Suprapubic skin (tissue), 4 donors: Measurements from ENCODE around the gene GNA14. TPM values are rescaled to one million over a fixed set of nuclear protein-coding genes. Genes with fewer than 3 reads are reported as not detected.

Source experiments
- DNase-seq, 2 donors: peaks; one replicate each; pipeline ENCODE4 v3.0.0-alpha.2; 2019; ENCODE audit warnings: low spot score in 2 of 2
- H3K27ac ChIP-seq: fragments of 200-600 bp; sonication (generic); one replicate; pipeline ENCODE4 v1.5.1; 2019
- H3K27me3 ChIP-seq: fragments of 200-600 bp; sonication (generic); one replicate; pipeline ENCODE4 v1.5.1; 2019
- H3K36me3 ChIP-seq: fragments of 200-600 bp; sonication (generic); one replicate; pipeline ENCODE4 v1.5.1; 2019
- H3K4me1 ChIP-seq: fragments of 200-600 bp; sonication (generic); one replicate; pipeline ENCODE4 v1.5.1; 2019
- H3K4me3 ChIP-seq: fragments of 200-600 bp; sonication (generic); one replicate; pipeline ENCODE4 v1.5.1; 2019; ENCODE audit warnings: mild to moderate bottlenecking
- H3K9me3 ChIP-seq: fragments of 200-600 bp; sonication (generic); one replicate; pipeline ENCODE4 v1.5.1; 2019
- EP300 ChIP-seq: sonication (generic); formaldehyde crosslinking; IDR thresholded peaks from one replicate; pipeline ENCODE4 v1.6.1; 2017; ENCODE audit warnings: antibody characterized with exemption
- POLR2A ChIP-seq, 2 donors: fragments of 450-650 bp; IDR thresholded peaks; one replicate each; pipeline ENCODE4 v1.6.1; 2017; ENCODE audit warnings: antibody characterized with exemption in 2 of 2, mild to moderate bottlenecking in 2 of 2, moderate library complexity in 2 of 2
- POLR2AphosphoS5 ChIP-seq, 3 donors: sonication (generic); formaldehyde crosslinking; IDR thresholded peaks; one replicate each; pipeline ENCODE4 v1.6.1; 2017; ENCODE audit warnings: antibody characterized with exemption in 3 of 3
- WGBS: methylation state at CpG from one replicate; pipeline ENCODE4 v1.1.5; 2018; 5-methylcytosine and 5-hydroxymethylcytosine counted together
- total RNA-seq, 4 donors: library from RNA; depleted of rRNA; stranded (reverse); fragments of >200 nt; gene quantifications; one replicate each; pipeline ENCODE4 v1.1.0, GENCODE V29; 2016
- TF ChIP-seq, protein P1 (sequence below), 2 donors: fragments of 200-600 bp in 1 of 2; fragments of 450-650 bp in 1 of 2; sonication (generic) in 1 of 2; IDR thresholded peaks; one replicate each; pipeline ENCODE4 v1.5.1; 2016 to 2019; ENCODE audit warnings: antibody characterized with exemption in 2 of 2, mild to moderate bottlenecking in 1 of 2, moderate library complexity in 1 of 2

GNA14 gene
- total RNA-seq, 4 donors from 2014 or later, result 0.42 to 4.2 (median 2.0) TPM

DNA sequence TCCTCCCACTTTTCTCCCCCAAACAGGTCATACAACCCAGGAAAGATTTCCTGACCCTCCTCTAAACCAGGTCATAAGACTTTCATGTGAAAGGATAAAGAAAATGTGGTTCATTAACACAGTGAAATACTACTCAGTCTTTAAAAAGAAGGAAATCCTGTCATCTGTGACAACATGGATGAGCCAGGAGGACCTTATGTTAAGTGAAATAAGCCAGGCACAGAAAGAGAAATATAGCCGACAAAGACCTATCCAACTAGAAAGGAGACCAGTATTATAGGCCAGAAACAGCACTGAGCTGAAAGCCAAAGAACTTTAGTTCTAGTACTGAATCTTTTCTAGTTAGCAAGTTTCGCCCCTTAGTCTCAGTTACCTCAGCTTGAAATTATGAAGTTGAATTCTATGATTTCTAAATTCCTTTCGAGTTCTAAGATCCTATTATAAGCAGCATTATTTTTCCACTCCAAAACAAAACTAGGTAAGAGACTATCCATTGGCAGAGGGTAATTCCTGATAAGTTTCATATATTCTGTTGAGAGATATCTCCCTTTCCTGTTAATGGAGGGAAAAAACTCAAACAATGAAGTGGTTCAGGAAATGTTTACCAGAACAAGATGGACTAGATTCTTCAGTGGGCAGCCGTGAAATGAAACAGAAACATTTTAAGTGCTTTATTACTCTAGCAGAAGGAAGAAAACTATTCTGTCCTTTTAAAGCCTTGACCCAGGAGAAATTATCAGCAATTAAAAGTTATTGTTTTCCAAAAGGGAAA is 42.5 kb downstream of the GNA14 start:
- 77% methylated on average over 4 of the region's 4 CpGs for WGBS
- no peak overlapping the region for H3K4me3 ChIP-seq
- no peaks in the 10 kb centered on the region for H3K9me3 ChIP-seq
- no peak for DNase-seq
- H3K27ac ChIP-seq, result no peak overlapping the region
- no peaks in the 10 kb centered on the region for H3K4me1 ChIP-seq
- H3K36me3 ChIP-seq, result no peaks in the 10 kb centered on the region
- no peaks in the 10 kb centered on the region for H3K27me3 ChIP-seq
- TF ChIP-seq EP300, result no peak
- TF ChIP-seq, protein P1, sequence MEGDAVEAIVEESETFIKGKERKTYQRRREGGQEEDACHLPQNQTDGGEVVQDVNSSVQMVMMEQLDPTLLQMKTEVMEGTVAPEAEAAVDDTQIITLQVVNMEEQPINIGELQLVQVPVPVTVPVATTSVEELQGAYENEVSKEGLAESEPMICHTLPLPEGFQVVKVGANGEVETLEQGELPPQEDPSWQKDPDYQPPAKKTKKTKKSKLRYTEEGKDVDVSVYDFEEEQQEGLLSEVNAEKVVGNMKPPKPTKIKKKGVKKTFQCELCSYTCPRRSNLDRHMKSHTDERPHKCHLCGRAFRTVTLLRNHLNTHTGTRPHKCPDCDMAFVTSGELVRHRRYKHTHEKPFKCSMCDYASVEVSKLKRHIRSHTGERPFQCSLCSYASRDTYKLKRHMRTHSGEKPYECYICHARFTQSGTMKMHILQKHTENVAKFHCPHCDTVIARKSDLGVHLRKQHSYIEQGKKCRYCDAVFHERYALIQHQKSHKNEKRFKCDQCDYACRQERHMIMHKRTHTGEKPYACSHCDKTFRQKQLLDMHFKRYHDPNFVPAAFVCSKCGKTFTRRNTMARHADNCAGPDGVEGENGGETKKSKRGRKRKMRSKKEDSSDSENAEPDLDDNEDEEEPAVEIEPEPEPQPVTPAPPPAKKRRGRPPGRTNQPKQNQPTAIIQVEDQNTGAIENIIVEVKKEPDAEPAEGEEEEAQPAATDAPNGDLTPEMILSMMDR (IDR thresholded peaks at IDR 0.05), result no peak
- TF ChIP-seq POLR2A (IDR thresholded peaks at IDR 0.05), result no peak
- no peak for TF ChIP-seq POLR2AphosphoS5 (IDR thresholded peaks at IDR 0.05)

DNA sequence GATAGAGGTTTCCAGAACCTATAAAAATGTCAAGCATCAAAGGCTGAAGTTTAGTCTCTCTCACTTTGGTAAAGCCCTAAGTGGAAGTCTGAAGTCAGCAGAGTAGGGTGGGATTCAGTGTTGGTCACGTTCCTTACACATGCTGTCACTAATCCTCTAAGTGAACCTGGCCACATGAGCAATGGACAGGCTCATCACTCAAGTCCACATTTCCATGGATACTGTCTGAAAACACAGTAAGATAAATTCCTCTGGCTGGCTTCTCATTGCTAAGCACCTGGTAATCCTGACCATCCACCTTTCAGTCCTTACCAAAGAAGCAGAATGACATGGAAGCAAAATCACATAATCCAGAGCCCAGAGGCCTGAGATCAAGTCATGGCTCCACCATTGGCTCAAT is 43.8 kb downstream of the GNA14 start:
- DNase-seq, result no peak
- TF ChIP-seq, protein P1 (IDR thresholded peaks at IDR 0.05), result no peak
- TF ChIP-seq POLR2AphosphoS5 (IDR thresholded peaks at IDR 0.05) (no peak), EP300 (no peak), POLR2A (IDR thresholded peaks at IDR 0.05) (no peak)
- no peaks in the 10 kb centered on the region for H3K36me3 ChIP-seq
- H3K4me3 ChIP-seq, result no peak overlapping the region
- H3K4me1 ChIP-seq, result no peaks in the 10 kb centered on the region
- H3K9me3 ChIP-seq, result no peaks in the 10 kb centered on the region
- no peak overlapping the region for H3K27ac ChIP-seq
- WGBS, result 88% methylated on average over 1 of the region's 1 CpG
- no peaks in the 10 kb centered on the region for H3K27me3 ChIP-seq

DNA sequence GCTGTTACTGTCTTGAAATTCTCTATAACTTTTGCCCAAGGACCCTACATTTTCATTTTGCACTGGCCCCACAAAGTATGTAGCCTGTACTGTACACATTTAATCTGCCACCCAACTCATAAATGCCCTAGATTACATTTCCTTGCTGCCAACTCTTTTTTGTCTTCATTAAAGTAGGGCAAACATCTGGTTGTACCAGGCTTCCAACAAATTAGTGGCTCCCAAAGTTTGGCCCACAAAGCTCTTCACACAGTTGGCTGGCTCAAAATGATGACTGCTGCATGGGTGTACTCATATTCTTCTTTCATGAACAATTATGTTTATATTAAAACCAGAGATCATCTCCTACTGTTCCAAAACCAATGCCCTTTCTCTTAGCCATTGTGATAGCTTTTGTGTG is 45.3 kb downstream of the GNA14 start:
- DNase-seq, result no peak
- H3K4me3 ChIP-seq, result no peak overlapping the region
- TF ChIP-seq POLR2A (IDR thresholded peaks at IDR 0.05) (no peak), EP300 (no peak), POLR2AphosphoS5 (IDR thresholded peaks at IDR 0.05) (no peak)
- TF ChIP-seq, protein P1 (IDR thresholded peaks at IDR 0.05), result no peak
- H3K9me3 ChIP-seq, result no peaks in the 10 kb centered on the region
- no peaks in the 10 kb centered on the region for H3K27me3 ChIP-seq
- no peak overlapping the region for H3K27ac ChIP-seq
- no peaks in the 10 kb centered on the region for H3K36me3 ChIP-seq
- H3K4me1 ChIP-seq, result peaks cover 3% of the 10 kb centered on the region

DNA sequence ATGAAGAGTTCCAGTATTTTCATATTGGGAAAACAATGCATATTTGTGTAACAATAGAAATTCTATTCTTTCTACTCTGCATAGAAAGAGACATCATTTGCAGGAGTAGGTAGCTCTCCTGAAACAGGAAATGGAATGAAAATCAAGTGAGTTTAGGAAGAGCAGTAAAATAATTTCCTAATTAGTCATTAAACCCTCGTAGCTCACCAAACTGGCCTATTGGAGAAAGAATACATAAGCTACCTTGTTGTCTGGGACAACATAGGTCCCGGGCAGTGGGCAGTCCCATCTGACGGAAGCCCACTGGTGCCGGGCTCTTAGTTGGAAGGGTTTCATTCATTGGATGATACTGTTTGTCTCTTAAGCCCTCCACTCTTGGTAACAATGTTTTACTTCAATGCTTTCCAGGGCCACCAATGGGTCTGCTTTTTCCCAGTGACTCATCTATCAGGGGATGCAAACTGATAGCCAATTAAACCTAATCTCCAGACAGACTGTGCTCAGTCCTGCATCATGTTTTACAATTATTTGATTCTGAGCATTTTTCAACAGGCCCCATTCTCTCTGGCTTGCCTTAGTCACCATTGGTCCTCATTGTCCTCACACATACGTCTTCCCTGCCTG is 46.5 kb downstream of the GNA14 start:
- TF ChIP-seq EP300 (no peak), POLR2AphosphoS5 (IDR thresholded peaks at IDR 0.05) (no peak), POLR2A (IDR thresholded peaks at IDR 0.05) (no peak)
- TF ChIP-seq, protein P1 (IDR thresholded peaks at IDR 0.05), result no peak
- no peak overlapping the region for H3K4me3 ChIP-seq
- WGBS, result 89% methylated on average over 5 of the region's 5 CpGs
- no peaks in the 10 kb centered on the region for H3K9me3 ChIP-seq
- H3K27me3 ChIP-seq, result no peaks in the 10 kb centered on the region
- no peak overlapping the region for H3K27ac ChIP-seq
- DNase-seq, result no peak
- peaks cover 6% of the 10 kb centered on the region for H3K4me1 ChIP-seq
- H3K36me3 ChIP-seq, result no peaks in the 10 kb centered on the region

DNA sequence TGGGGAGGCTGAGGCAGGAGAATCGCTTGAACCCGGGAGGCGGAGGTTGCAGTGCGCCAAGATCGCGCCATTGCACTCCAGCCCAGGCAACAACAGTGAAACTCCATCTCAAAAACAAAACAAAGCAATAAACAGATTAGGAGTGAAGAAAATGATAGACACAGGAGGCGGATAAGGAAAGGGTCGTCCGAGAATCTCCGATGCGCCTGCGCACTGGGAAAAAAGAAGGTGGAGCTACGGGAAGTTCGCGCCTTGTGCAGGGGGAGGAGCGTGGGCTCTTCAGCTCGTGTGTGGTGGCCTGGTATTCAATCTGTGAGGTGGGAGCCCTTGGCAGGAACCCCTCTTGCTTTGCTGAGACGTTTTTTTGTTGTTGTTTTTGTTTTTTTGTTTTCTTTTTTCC is 47.3 kb downstream of the GNA14 start:
- no peak for DNase-seq
- Histone ChIP-seq H3K36me3 (no peaks in the 10 kb centered on the region), H3K4me3 (no peak overlapping the region), H3K27me3 (no peaks in the 10 kb centered on the region), H3K4me1 (peaks cover 6% of the 10 kb centered on the region), H3K27ac (no peak overlapping the region), H3K9me3 (no peaks in the 10 kb centered on the region)
- TF ChIP-seq EP300 (no peak), POLR2A (IDR thresholded peaks at IDR 0.05) (no peak), POLR2AphosphoS5 (IDR thresholded peaks at IDR 0.05) (no peak)
- TF ChIP-seq, protein P1 (IDR thresholded peaks at IDR 0.05), result no peak
- 89% methylated on average over 18 of the region's 18 CpGs for WGBS
